Articular chondrocyte of knee joint (primary cell): ENCODE results near the gene UQCRC2. TPM values are rescaled to one million over a fixed set of nuclear protein-coding genes. Genes with fewer than 3 reads are reported as not detected.

Source experiments
- total RNA-seq: library from RNA; depleted of rRNA; stranded (reverse); fragments of >200 nt; gene quantifications from 2 replicates; pipeline ENCODE4 v1.2.3, GENCODE V29; 2012

UQCRC2 gene
- total RNA-seq = 161 and 171 TPM in 2 replicates

DNA sequence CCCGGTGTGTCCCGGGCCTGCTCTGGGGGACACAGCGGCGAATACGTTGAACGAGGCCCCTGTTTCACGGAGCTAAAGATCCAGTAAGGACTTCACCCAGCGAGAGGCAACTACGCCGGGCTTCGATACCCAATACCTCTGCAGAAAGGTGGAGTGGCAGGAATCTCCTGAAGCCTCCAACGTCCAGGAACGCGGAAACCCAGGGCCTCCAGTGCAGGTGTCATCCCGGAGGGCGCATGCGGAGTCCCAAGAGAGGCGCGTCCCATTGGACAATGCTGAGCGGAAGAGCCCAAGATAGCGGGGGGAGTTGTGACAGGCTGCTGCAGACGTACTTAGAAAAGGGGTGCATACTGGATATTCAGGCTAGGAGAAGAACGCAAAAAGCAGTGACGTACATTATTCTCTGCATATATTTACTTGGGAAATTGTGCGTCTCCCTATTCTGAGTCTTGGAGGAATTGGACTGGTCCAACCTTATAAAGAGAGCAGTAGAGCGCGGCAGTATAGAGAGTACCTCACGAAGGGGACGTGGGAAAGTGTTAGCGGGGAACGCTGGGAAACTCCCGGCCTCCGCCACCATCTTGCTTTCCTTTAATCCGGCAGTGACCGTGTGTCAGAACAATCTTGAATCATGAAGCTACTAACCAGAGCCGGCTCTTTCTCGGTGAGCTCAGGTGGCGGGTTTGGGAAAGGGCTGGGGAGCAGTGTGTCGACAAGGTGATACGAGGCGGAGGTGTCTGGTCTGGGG lies at the start of gene UQCRC2:
TSS of gene UQCRC2 (plus strand) at position 569 of the 748 bp plus-strand sequence. CDS start at position 632, 63 bp downstream.

DNA sequence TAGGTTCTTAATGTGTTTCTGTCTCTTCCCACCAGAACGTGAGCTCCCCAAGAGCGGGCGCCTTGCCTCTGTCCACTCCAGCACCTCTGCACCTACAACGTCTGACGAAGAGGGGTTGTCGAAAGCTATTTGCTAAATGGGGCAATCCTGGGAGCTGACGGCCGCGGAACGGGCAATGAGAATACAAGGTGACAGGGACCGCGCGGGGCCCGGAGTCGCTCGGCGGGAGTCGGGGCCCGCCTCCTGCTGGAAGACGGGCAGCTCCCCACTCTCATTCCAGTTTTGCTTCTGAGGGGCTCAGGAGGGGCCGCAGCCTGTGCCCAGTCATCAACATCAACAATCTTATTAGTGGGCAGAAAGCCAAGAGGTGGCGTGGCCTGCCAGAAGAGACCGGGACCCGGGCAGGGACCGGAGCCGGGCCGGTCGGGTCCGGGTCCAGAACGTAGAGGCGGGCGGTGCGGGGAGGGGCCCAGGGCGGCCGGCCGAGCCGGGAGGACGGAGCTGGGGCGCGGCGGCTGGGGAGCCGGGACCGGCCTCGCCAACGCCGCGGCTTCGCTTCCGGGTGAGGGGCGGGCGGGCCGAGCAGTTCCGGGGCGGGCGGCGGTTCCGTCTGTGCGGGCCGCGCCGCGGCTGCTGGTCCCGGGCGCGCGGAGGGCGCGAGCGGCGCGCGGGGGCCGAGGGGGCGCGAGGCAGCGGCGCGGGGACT lies 54.5 kb downstream of the UQCRC2 start, which contains the start of gene MOSMO:
TSS of gene MOSMO (plus strand) at position 603 of the 706 bp plus-strand sequence. CDS start 191 bp downstream, outside the sequence.

Other genes with a start within 250 kb of the UQCRC2 start
- gene NPIPB4, start 95.6 kb upstream of the UQCRC2 start, total RNA-seq = 37.4 and 39.7 TPM in 2 replicates
- gene PDZD9, start 47.8 kb downstream of the UQCRC2 start, total RNA-seq = not detected in 2 replicates
- gene MOSMO, start 54.8 kb downstream of the UQCRC2 start, total RNA-seq = 16.7 and 17.6 TPM in 2 replicates
- gene VWA3A, start 139.2 kb downstream of the UQCRC2 start, total RNA-seq = 0.43 TPM in 1 of 2 replicates, not detected in the other
- gene SDR42E2, start 209.1 kb downstream of the UQCRC2 start, total RNA-seq = not detected in 2 replicates